ENCODE results near the gene SNX7.

DNA sequence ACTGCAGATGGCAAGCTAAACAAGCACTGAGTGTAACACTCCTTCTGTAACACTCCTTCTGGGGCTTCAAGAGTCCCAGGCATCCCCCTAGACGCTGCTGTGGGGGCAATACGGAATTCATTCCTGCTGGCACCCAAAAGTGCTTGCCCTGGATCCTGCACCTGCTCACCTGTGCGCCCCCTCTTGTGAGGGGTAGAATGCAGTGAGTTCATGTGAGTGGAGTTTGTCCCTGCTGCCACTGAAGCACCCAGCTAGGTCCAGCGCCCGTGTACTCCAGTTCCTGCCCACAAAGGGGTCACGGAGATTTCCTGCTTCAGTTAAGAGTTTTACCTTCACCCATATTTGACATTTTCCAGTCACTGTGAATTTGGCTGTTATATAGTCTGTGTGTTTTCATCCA lies 130.0 kb downstream of the SNX7 start:
- TF ChIP-seq, protein P1, sequence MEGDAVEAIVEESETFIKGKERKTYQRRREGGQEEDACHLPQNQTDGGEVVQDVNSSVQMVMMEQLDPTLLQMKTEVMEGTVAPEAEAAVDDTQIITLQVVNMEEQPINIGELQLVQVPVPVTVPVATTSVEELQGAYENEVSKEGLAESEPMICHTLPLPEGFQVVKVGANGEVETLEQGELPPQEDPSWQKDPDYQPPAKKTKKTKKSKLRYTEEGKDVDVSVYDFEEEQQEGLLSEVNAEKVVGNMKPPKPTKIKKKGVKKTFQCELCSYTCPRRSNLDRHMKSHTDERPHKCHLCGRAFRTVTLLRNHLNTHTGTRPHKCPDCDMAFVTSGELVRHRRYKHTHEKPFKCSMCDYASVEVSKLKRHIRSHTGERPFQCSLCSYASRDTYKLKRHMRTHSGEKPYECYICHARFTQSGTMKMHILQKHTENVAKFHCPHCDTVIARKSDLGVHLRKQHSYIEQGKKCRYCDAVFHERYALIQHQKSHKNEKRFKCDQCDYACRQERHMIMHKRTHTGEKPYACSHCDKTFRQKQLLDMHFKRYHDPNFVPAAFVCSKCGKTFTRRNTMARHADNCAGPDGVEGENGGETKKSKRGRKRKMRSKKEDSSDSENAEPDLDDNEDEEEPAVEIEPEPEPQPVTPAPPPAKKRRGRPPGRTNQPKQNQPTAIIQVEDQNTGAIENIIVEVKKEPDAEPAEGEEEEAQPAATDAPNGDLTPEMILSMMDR (conservative IDR thresholded peaks at IDR 0.05 in 1 of 2, IDR thresholded peaks at IDR 0.05 in 1 of 2; ENCODE audit: low read depth in 1 of 2, low read length in 2 of 2) = no peak
- TF ChIP-seq EZH2 (IDR thresholded peaks at IDR 0.05; ENCODE audit: low read length, missing control alignments) = no peak
